ENCODE measurements around the gene GPN2.

GPN2 gene

DNA sequence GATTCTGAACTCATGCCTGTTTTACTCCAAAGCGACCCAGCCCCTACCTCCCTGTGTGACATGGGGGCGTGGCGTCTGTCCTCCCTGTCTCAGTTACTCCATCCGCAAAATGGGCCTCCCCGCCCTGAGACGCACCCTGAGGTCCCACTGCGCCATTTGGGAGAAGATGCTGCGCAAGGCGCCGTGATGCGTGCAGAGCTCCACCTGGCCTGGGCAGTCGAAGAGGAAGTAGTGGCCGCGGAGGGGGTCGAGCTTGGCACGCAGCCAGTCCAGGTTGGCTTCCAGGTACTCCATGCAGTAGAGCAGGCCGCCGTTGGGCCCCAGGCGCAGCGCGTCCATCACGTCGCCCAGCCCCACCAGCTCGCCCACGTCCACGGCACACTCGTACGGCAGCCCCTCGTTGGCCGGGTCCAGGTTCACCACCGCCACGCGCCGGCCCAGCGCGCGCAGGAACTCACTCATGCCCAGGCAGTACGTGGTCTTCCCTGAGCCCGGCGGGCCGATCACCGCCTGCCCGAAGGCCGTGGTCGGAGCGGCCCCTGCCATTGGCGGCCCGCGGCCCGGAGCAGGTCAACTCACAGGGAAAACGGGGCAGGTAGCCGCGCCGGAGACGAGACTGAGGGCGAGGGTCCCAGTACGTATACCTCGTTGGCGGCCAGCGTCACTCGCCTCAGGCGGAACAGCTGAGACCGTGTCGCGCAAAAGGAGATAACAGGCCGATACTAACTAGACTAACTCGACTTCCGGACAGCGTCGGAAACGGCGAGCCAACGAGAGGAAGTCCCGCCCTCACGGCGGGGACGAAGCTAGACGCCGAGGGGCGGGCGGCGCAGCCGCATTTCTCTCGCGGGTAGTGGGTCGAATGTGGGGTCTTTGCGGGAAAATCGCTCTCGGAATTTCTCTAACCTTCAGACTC, at the start of gene GPN2:
GPN2 (minus strand) TSS at position 733 of the 916 bp plus-strand sequence; CDS start at position 546, 187 bp downstream.
- peak; percentile 57 to 60 for DNase-seq

DNA sequence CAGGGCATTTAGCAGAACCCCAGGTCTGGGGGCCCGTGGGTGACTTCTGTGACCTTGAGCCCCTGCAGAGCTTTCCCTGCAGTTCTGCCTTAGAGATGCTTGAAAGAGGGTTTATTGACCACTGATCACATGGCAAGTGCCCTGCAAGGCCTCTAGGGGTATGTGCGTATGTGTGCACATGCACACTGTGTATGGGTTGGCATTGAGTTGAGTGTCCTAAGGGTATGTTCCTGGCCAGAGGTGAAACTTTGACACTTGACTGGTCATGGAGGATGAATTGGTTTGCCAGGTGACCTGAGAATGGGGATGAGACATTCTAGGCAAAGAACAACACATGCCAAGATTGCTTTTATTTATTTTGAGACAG, 48.6 kb upstream of the GPN2 start:
- DNase-seq: no peak

DNA sequence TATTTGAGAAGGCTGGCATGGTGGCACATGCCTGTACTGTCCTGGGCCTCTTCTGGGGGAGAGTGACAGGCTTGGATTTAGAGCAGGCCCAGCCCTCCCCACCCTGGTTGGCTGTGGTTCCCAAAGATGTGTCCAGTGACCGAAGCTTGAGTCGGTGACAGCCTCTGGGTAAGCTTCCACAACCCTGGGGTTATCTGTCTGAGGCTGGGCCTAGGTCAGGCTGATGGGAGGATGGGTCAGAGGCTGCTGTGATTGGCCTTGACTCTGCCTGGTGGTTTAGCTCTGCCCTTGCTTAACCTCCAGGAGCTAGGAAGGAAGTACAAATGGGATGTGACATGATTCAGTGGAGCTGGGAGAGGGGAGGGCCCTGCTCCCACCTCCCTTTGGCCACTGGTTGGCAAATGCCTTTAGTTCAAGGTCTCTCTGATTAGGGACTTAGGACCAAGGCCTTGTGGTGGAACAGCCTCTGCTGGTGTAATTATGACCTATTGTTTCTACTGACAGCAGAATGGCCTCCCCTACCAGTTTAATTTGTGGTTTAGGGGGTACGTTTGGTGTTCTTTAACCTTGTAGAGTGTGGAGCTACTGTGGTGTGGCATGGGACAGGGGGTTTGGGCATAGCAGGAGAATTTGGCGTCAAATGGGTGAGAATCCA, 48.0 kb upstream of the GPN2 start:
- no peak for DNase-seq

DNA sequence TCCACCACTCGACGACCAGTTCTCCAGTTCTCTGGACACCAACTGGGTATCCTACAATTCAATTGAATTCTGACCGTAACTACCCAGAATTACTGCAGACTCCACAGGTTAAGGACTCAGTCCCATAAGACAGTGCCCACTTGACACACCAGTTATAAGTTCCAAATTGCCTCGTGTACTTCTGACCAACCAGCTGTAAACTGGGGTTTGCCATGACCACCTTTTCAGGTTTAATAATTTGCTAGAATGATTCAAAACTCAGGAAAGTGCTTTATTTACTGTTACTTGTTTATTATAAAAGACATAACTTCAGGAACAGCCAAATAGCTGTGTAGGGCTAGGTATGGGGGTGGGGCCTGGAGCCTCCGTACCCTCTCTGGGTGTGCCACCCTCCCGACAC, 46.7 kb upstream of the GPN2 start:
- no peak for DNase-seq

DNA sequence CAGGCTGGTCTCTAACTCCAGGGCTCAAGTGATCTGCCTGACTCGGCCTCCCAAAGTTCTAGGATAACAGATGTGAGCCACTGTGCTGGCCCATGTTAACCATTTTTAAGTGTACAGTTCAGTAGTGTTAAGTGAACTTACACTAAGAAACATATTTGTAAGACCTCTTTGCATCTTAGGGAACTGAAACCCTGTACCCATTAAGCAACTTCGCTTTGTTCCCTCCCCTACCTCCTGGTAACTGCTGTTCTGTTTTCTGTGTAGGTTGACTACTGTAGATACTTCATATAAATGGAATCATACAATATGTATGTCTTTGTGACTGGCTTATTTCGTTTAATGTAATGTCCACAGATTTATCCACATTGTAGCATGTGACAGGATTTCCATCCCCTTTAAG, 42.4 kb upstream of the GPN2 start:
- DNase-seq: no peak

DNA sequence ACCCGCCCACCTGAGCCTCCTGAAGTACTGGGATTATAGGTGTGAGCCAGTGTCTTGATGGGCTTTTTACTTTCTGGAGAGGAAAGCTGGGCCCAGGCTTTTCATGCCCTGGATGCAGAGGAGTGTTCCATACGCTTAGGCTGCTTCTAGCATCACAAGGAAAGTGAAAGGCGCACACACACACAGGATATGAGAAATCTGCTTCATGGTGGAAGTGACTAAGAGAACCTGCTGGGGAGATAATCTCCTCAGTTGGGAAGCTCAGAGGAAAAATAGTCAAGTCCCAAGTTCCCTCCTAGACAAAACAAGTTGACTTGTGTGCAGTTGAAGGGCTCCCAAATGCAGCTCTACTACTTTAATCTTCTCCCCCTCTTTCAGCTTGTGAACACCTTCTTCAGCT, 33.6 kb upstream of the GPN2 start:
- no peak for DNase-seq

DNA sequence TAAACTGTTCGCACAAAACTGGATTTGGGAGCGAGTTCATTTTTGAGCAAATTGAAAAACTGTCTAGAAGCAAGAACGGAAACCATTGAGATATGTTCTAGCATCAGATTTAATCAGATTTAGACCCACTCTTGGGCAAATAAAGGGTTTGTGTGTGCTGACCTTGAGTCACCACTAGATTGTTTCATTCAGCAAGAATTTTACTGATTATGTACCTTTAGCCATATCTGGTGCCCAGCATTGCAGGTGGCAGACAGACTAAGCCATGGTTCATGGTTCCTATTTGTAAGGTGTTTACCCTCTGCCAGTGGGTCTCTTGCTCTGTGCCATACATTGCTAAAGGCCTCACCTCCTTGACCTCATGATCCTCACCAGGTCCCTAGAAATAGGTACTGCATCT, 32.8 kb upstream of the GPN2 start:
- DNase-seq: no peak

DNA sequence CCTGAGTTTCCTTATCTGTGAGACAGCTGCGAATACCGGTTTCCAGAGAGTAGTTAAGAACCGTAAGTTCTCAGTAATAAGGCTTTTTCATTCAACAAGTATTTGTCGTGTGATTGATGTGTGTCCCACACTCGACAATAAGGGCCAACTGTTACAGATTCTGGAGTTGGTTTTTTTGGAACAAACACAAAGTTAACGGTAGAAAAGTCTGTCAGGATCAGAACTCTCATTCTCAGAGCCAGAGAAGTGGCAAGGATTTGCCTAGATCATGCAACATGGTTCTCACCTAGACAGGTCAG, 32.3 kb upstream of the GPN2 start:
- no peak for DNase-seq

DNA sequence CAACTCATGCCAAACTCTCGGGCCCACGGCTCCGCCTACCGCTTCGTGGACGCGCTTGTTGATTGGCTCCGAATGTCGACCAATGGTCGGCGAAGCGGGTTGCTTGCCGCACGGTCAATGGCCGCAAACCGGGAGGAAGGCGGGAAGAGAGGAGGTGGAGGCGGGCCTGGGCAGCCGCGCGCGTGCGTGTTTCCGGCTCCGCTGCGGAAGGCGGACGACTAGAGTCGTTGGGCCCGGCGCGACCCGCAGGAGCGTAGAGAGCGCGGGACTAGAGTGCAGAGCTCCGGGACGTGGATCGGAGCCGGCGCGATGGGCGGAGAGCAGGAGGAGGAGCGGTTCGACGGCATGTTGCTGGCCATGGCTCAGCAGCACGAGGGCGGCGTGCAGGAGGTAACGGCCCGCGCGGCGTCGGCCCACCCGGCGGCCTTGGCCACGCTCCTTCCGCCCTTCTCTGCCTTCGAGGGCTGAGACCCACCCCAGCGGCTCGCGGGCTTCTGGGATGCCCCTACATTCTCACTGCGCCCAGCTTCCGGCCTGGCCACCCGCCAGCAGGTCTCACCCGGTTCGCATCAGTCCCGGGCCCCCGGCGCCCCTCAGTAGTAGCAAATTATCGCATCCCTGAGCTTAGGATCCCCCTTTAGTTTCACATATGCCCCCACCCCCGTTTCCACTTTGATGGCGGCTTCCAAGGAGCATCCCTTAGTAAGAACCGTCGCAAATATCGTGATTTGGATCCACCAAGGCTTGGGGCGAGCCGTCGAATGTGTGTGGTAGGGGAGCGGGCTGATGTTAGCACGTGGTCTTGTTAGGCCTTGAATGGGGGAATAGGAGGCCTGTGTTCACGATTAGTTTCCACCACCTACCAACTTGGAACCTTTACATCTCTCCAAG, 31.7 kb upstream of the GPN2 start, which contains the start of gene NUDC:
NUDC (plus strand) TSS at position 204 of the 891 bp plus-strand sequence; CDS start at position 310, 106 bp downstream.
- DNase-seq: peak; percentile 92 to 93

DNA sequence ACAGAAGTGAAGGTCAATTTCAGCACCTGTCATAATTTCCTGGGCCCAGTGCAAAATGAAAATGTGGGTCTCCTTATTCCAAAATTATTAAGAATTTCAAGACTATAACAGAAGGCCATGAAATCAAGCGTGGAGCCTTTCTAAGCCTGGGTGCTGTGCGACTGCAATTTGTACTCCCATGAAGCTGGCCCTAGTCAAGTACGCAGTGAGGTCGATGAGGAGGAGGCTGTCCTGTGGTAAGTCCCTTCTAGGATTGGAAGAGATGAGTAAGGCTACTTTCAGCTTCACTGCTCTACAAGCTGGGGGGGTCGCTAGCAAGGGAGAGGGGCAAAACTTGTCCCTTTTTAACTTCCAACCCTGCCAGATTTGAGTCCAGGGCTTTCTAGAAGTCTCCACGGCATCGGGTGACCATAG, 31.1 kb upstream of the GPN2 start:
- DNase-seq: no peak

DNA sequence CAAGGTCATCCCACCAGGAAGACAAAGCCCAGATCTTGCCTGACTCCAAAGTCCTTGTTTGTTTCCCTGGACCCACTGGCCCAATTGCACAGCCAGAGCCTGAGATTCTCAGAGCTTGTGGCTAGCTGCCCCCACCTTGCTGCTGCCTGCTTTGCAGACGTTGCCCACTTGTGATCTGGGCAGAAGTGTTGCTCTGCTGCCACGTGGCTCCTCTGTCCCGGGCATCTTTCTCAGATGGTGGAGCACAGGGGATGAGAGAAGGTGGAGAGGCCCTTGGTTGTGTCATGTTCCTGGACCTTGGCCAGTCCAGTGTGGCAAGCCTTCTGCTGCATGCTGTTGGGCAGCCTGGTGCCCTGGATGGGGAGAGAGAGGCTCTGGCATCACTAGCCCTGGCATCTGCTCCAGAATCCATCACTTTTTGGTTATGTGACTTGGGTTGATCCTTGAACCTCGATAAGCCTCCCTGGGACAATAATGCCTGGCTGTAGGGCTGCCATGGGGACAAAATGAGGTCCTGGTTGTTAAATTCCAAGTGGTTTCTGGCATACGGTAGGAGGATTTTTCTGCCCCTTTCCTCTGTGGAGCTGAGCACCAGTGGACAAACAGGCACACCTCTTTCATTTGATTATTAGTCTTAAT, 25.2 kb upstream of the GPN2 start:
- no peak for DNase-seq

DNA sequence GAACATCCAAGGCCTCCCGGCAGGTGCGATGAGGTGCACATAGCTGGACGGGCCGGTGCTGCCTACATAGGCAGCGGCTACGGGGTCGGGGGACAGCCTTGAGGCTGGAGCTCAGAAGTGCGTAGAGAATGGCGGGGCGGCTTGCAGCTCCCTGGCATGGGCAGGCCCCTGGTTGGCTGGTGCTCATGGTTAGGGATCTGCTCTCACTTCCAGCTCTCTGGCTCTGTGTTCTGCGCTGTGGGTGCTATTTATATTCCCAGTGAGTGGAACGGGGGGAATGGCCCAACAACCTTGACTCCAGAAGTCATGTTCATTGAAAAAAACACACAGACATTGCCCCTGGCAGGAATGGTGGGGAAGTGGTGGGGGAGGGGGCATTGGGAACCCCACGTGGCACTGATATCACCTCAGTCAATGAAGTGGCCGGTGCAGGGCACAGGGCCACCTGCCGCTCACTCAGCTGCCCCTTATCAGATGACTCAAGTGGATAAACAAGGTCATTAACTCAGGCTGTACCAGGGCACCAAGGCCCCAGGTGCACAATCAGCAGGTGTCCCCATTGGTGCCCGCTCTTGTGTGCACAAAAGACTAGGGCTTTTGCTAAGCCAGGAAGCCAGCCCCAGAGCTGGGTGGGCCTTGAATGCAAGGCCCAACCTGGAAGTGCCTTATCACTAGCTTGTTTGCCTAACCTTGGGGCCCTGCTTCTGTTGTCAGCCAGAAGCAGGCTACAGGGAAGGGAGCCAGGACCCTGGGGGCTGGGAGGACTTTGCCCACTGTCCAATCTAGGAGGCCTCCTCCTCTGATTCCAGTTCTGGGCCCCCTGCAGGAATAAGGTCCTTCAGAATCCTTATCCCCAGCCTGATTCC, 23.9 kb upstream of the GPN2 start, which contains the start of gene NR0B2:
NR0B2 (minus strand) TSS at position 222 of the 866 bp plus-strand sequence; CDS start at position 187, 35 bp downstream.
- DNase-seq: no peak

DNA sequence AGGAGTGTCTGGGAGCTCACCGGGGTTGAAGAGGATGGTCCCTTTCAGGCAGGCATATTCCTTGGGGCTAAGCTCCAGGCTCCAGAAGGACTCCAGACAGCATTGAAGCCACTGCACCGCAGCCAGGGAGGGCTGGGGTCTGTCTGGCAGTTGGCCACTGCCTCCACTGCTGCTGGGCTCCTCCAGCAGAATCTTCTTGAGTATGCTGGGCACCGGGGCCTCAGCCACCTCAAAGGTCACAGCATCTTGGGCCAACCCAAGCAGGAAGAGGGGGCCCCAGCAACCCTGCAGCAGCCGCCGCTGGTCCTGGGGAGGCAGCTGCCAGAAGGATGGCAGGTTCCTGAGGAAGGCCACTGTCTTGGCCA, 23.3 kb upstream of the GPN2 start:
- DNase-seq: no peak

DNA sequence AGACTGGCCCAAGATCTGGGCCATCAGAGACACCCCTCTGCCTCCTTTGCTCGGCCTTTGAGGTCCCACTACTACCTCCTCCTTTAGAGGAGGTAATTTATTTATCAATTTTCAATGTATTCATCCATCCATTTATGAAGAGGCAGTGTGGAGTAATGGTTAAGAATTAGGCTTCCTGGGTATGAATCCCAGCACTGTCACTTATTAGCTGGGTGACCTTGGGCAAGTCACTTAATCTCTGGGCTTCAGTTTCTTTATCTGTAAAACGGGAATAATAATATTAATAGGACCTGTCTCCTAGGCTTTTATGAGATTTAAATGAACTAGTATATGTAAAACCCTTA, 22.0 kb upstream of the GPN2 start:
- no peak for DNase-seq

DNA sequence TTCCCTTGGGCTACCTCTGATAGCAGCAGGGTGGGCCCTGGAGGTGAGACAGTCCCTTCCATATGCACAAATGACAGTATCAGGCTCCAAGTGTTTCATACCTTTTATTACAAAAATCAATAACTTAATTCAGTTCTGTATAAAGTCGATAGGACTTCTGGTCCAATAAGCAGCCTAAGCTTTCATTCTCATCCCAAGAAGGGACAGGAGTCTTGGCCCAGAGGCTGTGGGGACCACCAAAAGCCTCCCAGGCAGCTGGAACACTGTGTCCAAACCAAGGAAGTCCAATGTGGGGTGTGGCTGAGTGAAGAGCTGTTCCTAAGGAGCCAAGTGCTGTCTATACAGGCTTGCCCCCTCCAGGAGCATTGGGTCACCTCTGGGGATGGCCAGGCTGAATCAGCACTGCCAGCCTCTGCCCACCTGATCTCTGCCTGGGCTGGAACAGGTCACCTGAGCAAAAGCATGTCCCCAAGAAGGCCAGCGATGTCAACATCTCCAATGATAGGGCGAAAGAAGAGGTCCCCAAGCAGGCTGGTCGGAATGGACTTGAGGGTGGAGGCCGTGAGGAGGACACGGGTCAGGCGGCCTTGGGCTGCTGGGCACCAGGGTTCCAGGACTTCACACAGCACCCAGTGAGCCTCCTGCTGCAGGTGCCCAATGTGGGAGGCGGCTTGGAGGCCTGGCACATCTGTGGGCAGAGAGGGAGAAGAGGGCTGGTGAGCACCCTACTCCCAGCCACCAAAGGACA, 21.5 kb upstream of the GPN2 start:
- no peak for DNase-seq

DNA sequence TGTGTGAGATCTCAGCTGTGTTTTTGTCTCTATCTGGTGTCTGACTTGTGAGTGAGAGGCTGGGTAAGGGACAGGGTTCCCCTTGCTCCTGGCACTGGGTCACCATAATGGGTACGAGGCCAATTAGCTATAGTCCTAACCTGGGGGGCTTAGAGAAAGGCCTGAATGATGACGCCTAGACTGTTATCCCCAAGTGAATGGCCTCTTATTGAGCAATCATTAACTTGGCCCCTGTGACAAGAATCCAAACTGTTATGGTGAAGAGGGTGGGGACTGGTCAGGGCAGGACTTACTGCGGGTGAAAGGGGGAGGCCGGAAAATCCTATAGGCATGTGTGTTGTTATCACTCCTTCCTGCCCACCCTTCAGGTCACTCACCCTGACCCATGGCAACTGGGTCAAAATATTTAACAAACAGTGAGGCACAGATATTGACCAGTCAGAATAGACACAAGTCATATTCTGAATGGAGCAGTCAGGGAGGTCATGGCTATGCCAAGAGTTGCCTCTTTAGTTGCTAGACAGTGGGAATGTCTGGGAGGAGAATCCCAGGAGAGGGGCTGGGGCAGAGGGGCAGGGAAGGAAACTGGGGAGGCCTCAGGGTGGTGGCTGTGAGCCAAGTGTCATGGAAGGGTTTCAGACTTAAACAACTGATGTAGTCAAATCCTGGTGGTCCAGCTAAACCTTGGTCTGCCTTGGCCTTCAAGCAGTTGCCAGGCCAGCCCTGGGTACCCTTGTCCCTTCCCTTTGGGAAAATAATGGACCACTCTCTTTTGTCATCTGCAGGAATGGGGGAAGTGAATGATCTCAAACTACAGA, 20.5 kb upstream of the GPN2 start:
- no peak for DNase-seq

DNA sequence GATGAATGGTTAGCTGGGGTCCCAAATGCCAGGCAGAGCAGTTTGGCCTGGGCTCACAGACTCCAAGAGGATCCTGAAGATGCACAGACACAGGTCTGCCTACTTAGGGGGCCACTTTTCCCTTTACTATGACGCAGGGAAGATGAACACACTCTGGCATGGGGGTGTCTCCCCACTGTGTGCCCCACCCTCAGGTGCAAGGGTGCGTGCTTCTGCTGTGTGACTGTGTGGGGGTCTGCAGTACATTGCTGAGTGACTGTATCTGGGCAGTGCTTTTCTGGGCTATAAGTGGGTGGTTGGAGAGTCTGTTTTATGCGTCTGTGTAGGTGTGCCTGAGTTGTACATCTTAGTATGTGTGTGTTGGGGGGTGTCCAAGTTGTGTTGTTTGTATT, 19.9 kb upstream of the GPN2 start:
- no peak for DNase-seq

DNA sequence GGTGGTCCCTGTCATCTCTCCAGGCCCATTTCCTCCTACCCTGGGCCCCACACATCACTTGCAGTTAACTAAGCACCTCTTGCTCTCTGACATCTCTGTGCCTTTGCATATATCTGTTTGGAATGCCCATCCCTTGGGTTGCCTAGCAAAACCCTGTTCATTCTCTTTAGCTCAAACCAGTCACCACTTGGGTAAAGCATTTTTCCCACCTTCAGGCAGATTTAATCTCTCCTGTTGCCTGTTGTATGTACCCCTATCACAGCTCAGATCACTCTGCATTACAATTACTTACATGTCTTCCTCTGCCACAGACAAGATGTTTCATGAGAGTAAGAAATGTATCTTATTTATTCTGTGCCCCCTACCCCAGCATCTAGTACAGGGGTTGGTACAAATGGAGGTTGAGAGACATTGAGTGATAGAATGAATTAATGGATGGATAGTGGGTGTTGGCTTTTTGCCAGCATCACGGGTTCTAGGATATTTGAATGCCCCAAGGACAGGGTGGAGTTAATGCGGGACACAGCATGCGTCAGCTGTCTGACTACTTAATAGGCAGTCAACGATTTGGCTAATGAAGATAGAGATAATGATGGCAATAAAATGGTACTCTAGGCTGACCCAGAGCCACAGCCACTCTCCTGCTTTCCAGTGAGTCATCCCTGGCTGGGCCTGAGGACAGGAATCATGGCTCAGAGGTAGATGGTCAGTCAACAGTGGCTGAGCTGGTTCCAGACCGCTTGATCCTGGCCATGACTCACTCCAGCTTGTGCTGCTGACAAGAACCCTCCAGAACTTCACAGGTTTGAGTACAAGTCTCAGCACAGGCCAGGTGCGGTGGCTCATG, 17.2 kb upstream of the GPN2 start:
- DNase-seq: no peak

DNA sequence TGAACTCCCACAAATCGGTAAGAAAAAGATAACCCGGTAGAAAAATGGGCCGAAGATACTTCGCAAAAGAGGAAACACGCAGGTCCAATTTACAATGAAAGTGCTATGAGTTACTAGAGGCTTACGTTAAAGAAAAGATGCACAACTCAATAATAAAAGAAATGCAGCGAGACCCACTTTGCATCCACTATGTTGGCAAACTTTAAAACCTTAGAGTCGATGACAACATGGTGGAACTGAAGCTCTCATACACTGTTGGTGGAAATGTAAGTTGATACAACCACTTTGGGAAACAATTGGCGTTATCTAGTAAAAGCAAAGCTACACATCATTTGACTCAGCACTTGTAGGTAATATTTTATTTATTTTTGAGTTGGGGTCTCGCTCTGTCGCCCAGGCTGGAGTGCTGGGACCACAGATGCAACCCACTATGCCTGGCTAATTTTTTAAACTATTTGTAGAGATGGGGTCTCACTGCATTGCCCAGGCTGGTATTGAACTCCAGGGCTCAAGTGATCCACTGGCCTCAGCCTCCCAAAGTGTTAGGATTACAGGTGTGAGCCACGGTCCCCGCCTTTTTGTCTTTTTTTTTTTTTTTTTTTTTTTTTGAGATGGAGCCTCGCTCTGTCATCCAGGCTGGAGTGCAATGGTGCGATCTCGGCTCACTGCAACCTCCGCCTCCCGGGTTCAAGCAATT, 10.9 kb upstream of the GPN2 start:
- no peak for DNase-seq
